Vagina (tissue), 2 donors: ENCODE results near the gene SKP2. TPM values are rescaled to one million over a fixed set of nuclear protein-coding genes. Genes with fewer than 3 reads are reported as not detected.

Experiments used
- DNase-seq, 2 donors: peaks; one replicate each; pipeline ENCODE4 v3.0.0-alpha.2; 2017; ENCODE audit errors: extremely low spot score in 2 of 2
- H3K27ac ChIP-seq: fragments of 200-600 bp; sonication (generic); one replicate; pipeline ENCODE4 v1.5.1; 2019
- H3K27me3 ChIP-seq: fragments of 200-600 bp; sonication (generic); one replicate; pipeline ENCODE4 v1.5.1; 2019
- H3K36me3 ChIP-seq, 2 donors: fragments of 200-600 bp; sonication (generic); one replicate each; pipeline ENCODE4 v1.5.1; 2017 to 2019
- H3K4me1 ChIP-seq: fragments of 200-600 bp; sonication (generic); one replicate; pipeline ENCODE4 v1.5.1; 2019
- H3K4me3 ChIP-seq, 2 donors: fragments of 200-600 bp; sonication (generic); 1 replicate in 1 of 2; 2 replicates in 1 of 2; pipeline ENCODE4 v1.5.1; 2016 to 2019
- H3K9me3 ChIP-seq: fragments of 200-600 bp; sonication (generic); one replicate; pipeline ENCODE4 v1.5.1; 2019
- CTCF ChIP-seq, 3 experiments: fragments of 450-650 bp in 2 of 3; fragments of 200-600 bp in 1 of 3; sonication (generic) in 1 of 3; IDR thresholded peaks; one replicate each; pipeline ENCODE4 v1.5.1; 2017 to 2019; ENCODE audit warnings: antibody characterized with exemption in 3 of 3, mild to moderate bottlenecking in 2 of 3, moderate library complexity in 2 of 3
- POLR2A ChIP-seq, 2 donors: fragments of 450-650 bp; IDR thresholded peaks; one replicate each; pipeline ENCODE4 v1.6.1; 2017; ENCODE audit warnings: antibody characterized with exemption in 2 of 2, mild to moderate bottlenecking in 2 of 2, moderate library complexity in 2 of 2
- POLR2AphosphoS5 ChIP-seq, 2 donors: sonication (generic); formaldehyde crosslinking; IDR thresholded peaks; one replicate each; pipeline ENCODE4 v1.9.0; 2017; ENCODE audit warnings: antibody characterized with exemption in 2 of 2, mild to moderate bottlenecking in 2 of 2, low read depth in 1 of 2; ENCODE audit not compliant: insufficient read depth in 1 of 2
- intact Hi-C: fragments of 100-400 bp; cut with DNase I; formaldehyde crosslinking; loops from one replicate; pipeline ENCODE4 v1.15.1; 2023
- total RNA-seq: library from RNA; depleted of rRNA; stranded (reverse); fragments of >200 nt; gene quantifications from one replicate; pipeline ENCODE4 v1.2.3, GENCODE V29; 2016

SKP2 gene
- total RNA-seq, 1 donor from 2014 or later = 12.0 TPM

DNA sequence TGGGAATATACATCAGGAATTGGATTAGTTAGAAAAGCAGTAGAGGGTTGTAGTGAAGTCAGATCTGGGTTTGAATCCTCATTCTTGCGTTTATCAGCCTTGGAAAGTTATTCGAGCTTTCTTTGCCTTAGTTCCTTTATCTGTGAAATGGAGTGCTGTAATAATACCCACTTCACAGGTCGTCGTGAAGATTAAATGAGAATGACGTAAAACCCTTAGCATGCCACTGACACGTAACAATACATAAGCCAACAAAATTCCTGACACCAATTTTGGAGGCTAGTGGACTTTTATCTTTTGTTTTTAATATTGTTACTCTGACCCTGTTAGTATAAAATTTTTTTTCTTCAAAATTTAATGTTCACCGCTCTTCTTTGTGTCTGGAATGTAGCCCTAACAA is 3.4 kb downstream of the SKP2 start:
- Histone ChIP-seq H3K9me3 (no peaks in the 10 kb centered on the region), H3K36me3 (peaks cover 0 to 6% of the 10 kb centered on the region in 2 donors), H3K4me3 (no peak overlapping the region), H3K27ac (no peak overlapping the region), H3K27me3 (no peaks in the 10 kb centered on the region), H3K4me1 (peaks cover 44% of the 10 kb centered on the region)
- DNase-seq = no peak
- no peak for TF ChIP-seq POLR2A (IDR thresholded peaks at IDR 0.05)
- no peak for TF ChIP-seq POLR2AphosphoS5 (IDR thresholded peaks at IDR 0.05; ENCODE audit: insufficient read depth in 1 of 2, low read depth in 1 of 2)
- TF ChIP-seq CTCF (IDR thresholded peaks at IDR 0.05) = no peak
- intact Hi-C loops = no loop called here

GRCh38 chr5:36156121-36156601 is 4.2 kb downstream of the SKP2 start:
- no peak for TF ChIP-seq CTCF (IDR thresholded peaks at IDR 0.05)
- no peak for TF ChIP-seq POLR2A (IDR thresholded peaks at IDR 0.05)
- no peak for TF ChIP-seq POLR2AphosphoS5 (IDR thresholded peaks at IDR 0.05; ENCODE audit: insufficient read depth in 1 of 2, low read depth in 1 of 2)

DNA sequence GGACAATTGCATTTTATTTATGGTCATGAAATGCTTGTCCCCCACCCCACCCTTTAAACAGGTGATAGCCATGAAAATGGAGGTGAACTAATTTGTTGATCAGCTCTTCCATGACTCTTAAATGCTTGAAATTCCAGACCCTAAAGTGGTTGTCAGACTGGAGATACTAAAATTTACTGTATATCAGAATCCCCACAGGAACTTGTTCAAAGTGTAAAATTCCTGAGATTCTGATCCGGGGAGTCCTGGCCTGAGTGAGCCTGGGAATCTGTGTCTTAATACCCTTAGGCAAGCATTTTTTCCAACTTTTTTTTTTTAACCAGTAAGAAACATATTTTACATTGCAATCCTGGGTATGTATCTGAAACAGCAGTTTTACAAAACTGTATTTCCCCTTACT is 4.7 kb downstream of the SKP2 start:
- Histone ChIP-seq H3K27ac (no peak overlapping the region), H3K36me3 (peaks cover 0 to 6% of the 10 kb centered on the region in 2 donors), H3K27me3 (no peaks in the 10 kb centered on the region), H3K4me3 (no peak overlapping the region), H3K9me3 (no peaks in the 10 kb centered on the region), H3K4me1 (peaks cover 35% of the 10 kb centered on the region)
- TF ChIP-seq POLR2A (IDR thresholded peaks at IDR 0.05) = no peak
- TF ChIP-seq POLR2AphosphoS5 (IDR thresholded peaks at IDR 0.05; ENCODE audit: insufficient read depth in 1 of 2, low read depth in 1 of 2) = no peak
- TF ChIP-seq CTCF (IDR thresholded peaks at IDR 0.05) = no peak
- intact Hi-C loops = no loop called here
- no peak for DNase-seq

More at GRCh38 chr5:36156121-36156601, 4.2 kb downstream of the SKP2 start:
- peaks cover 36% of the 10 kb centered on the region for H3K4me1 ChIP-seq
- intact Hi-C loops = no loop called here
- H3K4me3 ChIP-seq = no peak overlapping the region
- H3K27me3 ChIP-seq = no peaks in the 10 kb centered on the region
- no peak for DNase-seq
- peaks cover 0 to 6% of the 10 kb centered on the region in 2 donors for H3K36me3 ChIP-seq
- H3K9me3 ChIP-seq = no peaks in the 10 kb centered on the region
- no peak overlapping the region for H3K27ac ChIP-seq

DNA sequence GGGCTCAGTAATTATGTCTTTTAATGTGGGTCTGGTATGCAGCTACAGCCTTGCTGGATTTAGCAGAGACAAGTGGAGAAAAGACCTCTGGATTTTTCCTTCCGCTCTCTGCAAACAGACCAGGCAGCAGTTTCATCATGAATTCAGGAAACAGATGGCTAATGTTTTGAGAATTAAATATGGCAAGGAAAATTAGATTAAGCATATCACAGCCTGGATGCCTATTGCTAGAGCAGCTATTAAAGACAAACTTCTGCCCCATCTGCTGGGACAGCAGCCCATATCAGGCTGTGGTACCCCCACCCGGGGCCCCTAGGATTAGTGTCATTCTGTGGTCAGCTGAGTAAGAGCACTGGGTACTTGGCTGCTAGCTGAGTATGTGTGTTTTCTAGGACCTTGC is 6.2 kb downstream of the SKP2 start:
- no peaks in the 10 kb centered on the region for H3K27me3 ChIP-seq
- H3K4me1 ChIP-seq = peaks cover 28% of the 10 kb centered on the region
- intact Hi-C loops = no loop called here
- H3K36me3 ChIP-seq = peaks cover 0 to 17% of the 10 kb centered on the region in 2 donors
- no peak overlapping the region for H3K27ac ChIP-seq
- no peaks in the 10 kb centered on the region for H3K9me3 ChIP-seq
- H3K4me3 ChIP-seq = no peak overlapping the region
- DNase-seq = no peak
- TF ChIP-seq POLR2A (IDR thresholded peaks at IDR 0.05) = no peak
- no peak for TF ChIP-seq POLR2AphosphoS5 (IDR thresholded peaks at IDR 0.05; ENCODE audit: insufficient read depth in 1 of 2, low read depth in 1 of 2)
- TF ChIP-seq CTCF (IDR thresholded peaks at IDR 0.05) = no peak

DNA sequence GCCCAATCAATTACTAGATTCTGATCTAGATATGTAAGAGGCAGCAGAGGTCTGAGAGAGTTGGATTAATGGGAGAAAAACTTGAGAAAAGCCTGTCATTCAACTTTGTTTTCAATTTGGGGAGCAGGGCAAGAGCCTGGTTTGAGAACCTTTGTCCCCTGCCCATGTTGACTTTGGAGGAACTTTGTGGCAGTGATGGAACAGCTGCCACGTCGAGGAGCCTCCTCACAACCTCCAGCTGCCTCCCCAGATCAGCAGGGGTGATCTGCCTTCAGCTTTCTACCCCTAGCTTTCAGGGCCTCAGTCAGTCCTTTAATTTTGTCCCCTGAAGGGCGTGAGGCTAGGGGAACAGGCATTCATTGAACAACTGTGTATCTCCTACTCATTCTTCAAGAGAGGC is 8.7 kb downstream of the SKP2 start:
- Histone ChIP-seq H3K27ac (no peak overlapping the region), H3K4me3 (no peak overlapping the region), H3K9me3 (no peaks in the 10 kb centered on the region), H3K4me1 (peaks cover 13% of the 10 kb centered on the region), H3K36me3 (peaks cover 0 to 29% of the 10 kb centered on the region in 2 donors), H3K27me3 (no peaks in the 10 kb centered on the region)
- TF ChIP-seq CTCF (IDR thresholded peaks at IDR 0.05) (no peak), POLR2AphosphoS5 (IDR thresholded peaks at IDR 0.05; ENCODE audit: insufficient read depth in 1 of 2, low read depth in 1 of 2) (no peak), POLR2A (IDR thresholded peaks at IDR 0.05) (no peak)
- intact Hi-C loops = no loop called here
- no peak for DNase-seq
